Measurements from ENCODE around the gene SMG6.

- no peak for TF ChIP-seq POLR2A (IDR thresholded peaks at IDR 0.05; ENCODE audit: low read length)
- TF ChIP-seq GATA1 (IDR thresholded peaks at IDR 0.05; ENCODE audit: low read depth, low read length) = no peak
Observed at GRCh38 chr17:2263183-2264066, 40.2 kb downstream of the SMG6 start.

Measured in erythroblast (primary cell).